CD4-positive, alpha-beta T cell (primary cell): ENCODE results near the gene HPD. TPM values are rescaled to one million over a fixed set of nuclear protein-coding genes. Genes with fewer than 3 reads are reported as not detected.

Experiments used
- ATAC-seq: fragments of 200-7000 bp; cut with Tn5 transposase; one replicate; pipeline ENCODE4 v1.10.0; 2022; ENCODE audit warnings: mild to moderate bottlenecking; ENCODE audit not compliant: poor library complexity
- CTCF ChIA-PET: fragments of 350-600 bp; sonication (Branson Sonifier 250); formaldehyde crosslinking; loops from one replicate; lab custom pipeline; 2021; ENCODE audit warnings: antibody characterized with exemption, inconsistent platforms; lab: Charles Lee
- POLR2A ChIA-PET: fragments of 350-600 bp; sonication (Branson Sonifier 250); formaldehyde crosslinking; loops from one replicate; lab custom pipeline; 2021; ENCODE audit warnings: antibody characterized with exemption, inconsistent platforms; lab: Charles Lee
- DNase-seq, 14 experiments: peaks; one replicate each; pipeline ENCODE4 v3.0.0-alpha.2; 2013 to 2020; ENCODE audit warnings: mixed read lengths in 2 of 14
- H3K27ac ChIP-seq, 2 donors: one replicate each; pipeline versions ENCODE4 v1.5.1 to v1.7.0; 2013; ENCODE audit warnings: low read length in 2 of 2, low read depth in 1 of 2, mild to moderate bottlenecking in 1 of 2
- H3K27me3 ChIP-seq, 2 experiments: 1 replicate in 1 of 2; 2 replicates in 1 of 2; pipeline versions ENCODE4 v1.6.1 to v1.7.0; 2013; ENCODE audit warnings: low read length in 2 of 2, control low read depth in 1 of 2, mild to moderate bottlenecking in 1 of 2, moderate library complexity in 1 of 2; ENCODE audit not compliant: insufficient read depth in 2 of 2, control insufficient read depth in 1 of 2
- H3K36me3 ChIP-seq: one replicate; pipeline ENCODE4 v1.6.1; 2013; ENCODE audit warnings: low read length, control low read depth; ENCODE audit not compliant: insufficient read depth
- H3K4me1 ChIP-seq: one replicate; pipeline ENCODE4 v1.6.1; 2013; ENCODE audit warnings: low read length, control low read depth; ENCODE audit not compliant: insufficient read depth
- H3K4me3 ChIP-seq: one replicate; pipeline ENCODE4 v1.5.1; 2013; ENCODE audit warnings: mild to moderate bottlenecking, low read length, moderate library complexity
- H3K9me3 ChIP-seq, 2 experiments: 1 replicate in 1 of 2; 2 replicates in 1 of 2; pipeline versions ENCODE4 v1.6.1 to v1.7.0; 2013; ENCODE audit warnings: low read length in 2 of 2, mild to moderate bottlenecking in 2 of 2, control low read depth in 1 of 2, moderate library complexity in 1 of 2; ENCODE audit not compliant: control insufficient read depth in 1 of 2, insufficient read depth in 1 of 2
- H3K27ac Mint-ChIP-seq: one replicate; pipeline ENCODE4 v1.8.0; 2020; ENCODE audit warnings: mixed read lengths
- H3K27me3 Mint-ChIP-seq: one replicate; pipeline ENCODE4 v1.8.0; 2021; ENCODE audit warnings: mixed read lengths
- H3K36me3 Mint-ChIP-seq: one replicate; pipeline ENCODE4 v1.8.0; 2021; ENCODE audit warnings: low read depth, mixed read lengths
- H3K4me1 Mint-ChIP-seq: one replicate; pipeline ENCODE4 v1.8.0; 2021; ENCODE audit warnings: low read depth, mixed read lengths
- H3K4me3 Mint-ChIP-seq: one replicate; pipeline ENCODE4 v1.8.0; 2020; ENCODE audit warnings: mild to moderate bottlenecking, mixed read lengths
- H3K9me3 Mint-ChIP-seq: one replicate; pipeline ENCODE4 v1.8.0; 2020; ENCODE audit warnings: mixed read lengths
- CTCF ChIP-seq: fragments of 200-600 bp; IDR thresholded peaks from one replicate; pipeline ENCODE4 v1.8.0; 2022; ENCODE audit warnings: antibody characterized with exemption, mild to moderate bottlenecking
- intact Hi-C, 2 experiments: fragments of 100-400 bp; cut with DNase I in 1 of 2; cut with micrococcal nuclease in 1 of 2; formaldehyde crosslinking; loops; one replicate each; pipeline versions ENCODE4 v1.15.1 to v1.9.0; 2023 to 2025; cut with DNase I, micrococcal nuclease
- total RNA-seq, 174 experiments: library from RNA in 2 of 174; stranded (reverse) in 2 of 174; gene quantifications; one replicate each; pipeline ENCODE4 v1.2.3 and lab custom pipeline; 2021 to 2026

HPD gene
- total RNA-seq, 2 experiments from 2014 or later = not detected

DNA sequence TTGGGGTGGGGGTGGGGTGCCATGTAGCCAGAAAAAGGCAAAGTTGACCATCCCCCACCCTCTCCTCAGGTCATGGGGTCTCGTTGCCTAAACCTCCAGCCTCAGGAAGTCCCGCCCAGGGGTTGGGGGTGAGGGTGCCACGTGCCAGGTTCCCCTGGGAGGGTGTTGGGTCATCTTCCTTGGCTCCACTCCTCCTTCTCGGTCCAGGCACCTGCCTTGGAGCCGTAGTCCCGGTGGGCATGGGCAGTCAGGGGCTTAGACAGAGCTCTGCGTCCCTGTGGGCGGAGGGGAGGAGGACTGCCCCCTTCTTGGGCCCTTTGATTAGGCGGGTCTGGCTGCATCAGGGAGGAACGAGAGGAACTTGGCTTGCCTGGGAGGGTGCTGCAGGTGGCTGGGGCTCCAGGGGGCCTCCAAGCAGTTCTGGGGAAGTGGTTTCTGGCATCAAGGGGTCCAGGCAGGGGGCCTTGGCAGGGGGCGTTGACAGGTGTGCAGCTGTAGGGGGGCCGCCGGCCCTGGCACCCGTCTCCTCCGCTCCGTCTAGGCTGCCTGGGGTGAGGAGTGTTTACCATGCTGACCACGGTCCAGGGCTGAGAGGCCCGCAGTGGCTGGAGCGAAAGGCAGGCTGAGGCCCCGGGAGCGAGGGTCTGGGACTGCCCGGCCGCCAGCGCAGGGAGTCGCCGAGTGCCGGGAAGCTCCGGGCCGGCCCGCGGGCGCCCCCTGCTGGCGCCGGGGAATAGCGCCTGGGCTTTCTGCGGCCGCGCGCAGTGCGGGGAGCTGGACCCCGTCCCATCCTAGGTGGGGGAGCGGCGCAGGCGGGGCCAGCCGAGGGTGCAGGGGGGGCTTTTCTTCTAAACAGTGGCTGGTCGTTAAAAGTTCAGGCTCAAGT, 47.0 kb downstream of the HPD start:
- ChIA-PET POLR2A (interaction anchor here (0.7 to 34.6 kb wide), 6 partner anchors 15 to 140 kb away, joined by 3 to 1869 read pairs (median 6); partner anchors contain the start of genes PSMD9, RHOF, SETD1B and TMEM120B), CTCF (interaction anchor here (0.6 to 16.5 kb wide), 17 partner anchors 13 to 324 kb away, joined by 3 to 746 read pairs (median 6); partner anchors contain the start of genes PSMD9, RHOF and TMEM120B)
- intact Hi-C loops = loop anchor here (1.0 to 2.0 kb wide), 6 partner anchors 12 to 115 kb away; no protein-coding TSS in a partner anchor
- Histone ChIP-seq H3K4me1 (peaks cover 74% of the 10 kb centered on the region), H3K9me3 (no peaks in the 10 kb centered on the region), H3K27ac (peak overlapping the region; percentile 1 to 44), H3K36me3 (peaks cover 83% of the 10 kb centered on the region), H3K27me3 (no peaks in the 10 kb centered on the region), H3K4me3 (peak overlapping the region; percentile 64)
- peak overlapping the region; percentile 79 for H3K4me3 Mint-ChIP-seq
- DNase-seq = peak in 13 of 14 experiments; percentile 33 to 85 (median 66)
- no peaks in the 10 kb centered on the region for H3K27me3 Mint-ChIP-seq
- H3K27ac Mint-ChIP-seq = peak overlapping the region; percentile 75
- H3K36me3 Mint-ChIP-seq = peaks cover 78% of the 10 kb centered on the region
- peak; percentile 69 for ATAC-seq
- peak; percentile 97 for TF ChIP-seq CTCF
- peaks cover 58% of the 10 kb centered on the region for H3K4me1 Mint-ChIP-seq
- H3K9me3 Mint-ChIP-seq = no peaks in the 10 kb centered on the region

DNA sequence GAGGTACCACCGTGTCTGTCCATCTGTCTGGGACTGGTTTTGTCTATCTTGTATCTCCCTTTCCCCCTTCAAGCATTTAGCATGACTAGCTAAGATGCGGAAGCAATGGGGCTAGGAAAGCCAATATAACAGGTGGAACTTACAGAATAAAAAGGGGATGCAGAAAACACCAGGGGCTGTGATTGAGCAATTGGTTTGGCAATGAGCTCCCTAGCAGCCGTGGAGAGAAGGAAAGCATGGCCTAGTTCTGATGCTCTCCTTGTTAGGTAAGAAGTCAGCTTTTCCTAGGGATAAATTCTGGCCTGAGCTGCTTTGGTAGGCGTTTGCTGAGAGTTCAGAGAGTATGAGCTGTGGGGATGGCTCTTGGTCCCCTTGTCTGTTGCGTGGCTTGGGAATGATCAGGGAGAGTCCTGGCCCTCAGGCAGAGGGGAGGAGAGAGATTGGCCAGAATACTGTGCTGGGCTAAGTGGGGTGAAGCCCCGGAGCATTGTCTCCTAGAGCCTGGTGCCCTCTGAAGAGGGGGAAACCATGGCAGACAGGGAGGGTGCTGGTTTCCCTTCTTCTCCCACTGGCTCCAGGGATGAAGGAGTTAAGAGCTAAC, 47.7 kb downstream of the HPD start:
- ChIA-PET CTCF (interaction anchor here (1.3 to 16.5 kb wide), 9 partner anchors 14 to 124 kb away, joined by 3 to 746 read pairs (median 12); partner anchors contain the start of genes PSMD9, RHOF and TMEM120B), POLR2A (interaction anchor here (0.9 to 34.6 kb wide), 5 partner anchors 23 to 414 kb away, joined by 3 to 1869 read pairs (median 7); partner anchors contain the start of genes PSMD9, RHOF, SETD1B and TMEM120B)
- Mint-ChIP-seq H3K4me1 (peaks cover 59% of the 10 kb centered on the region), H3K36me3 (peaks cover 77% of the 10 kb centered on the region), H3K27ac (peak overlapping the region; percentile 75), H3K9me3 (no peaks in the 10 kb centered on the region), H3K4me3 (peak overlapping the region; percentile 90), H3K27me3 (no peaks in the 10 kb centered on the region)
- Histone ChIP-seq H3K4me3 (peak overlapping the region; percentile 64), H3K9me3 (no peaks in the 10 kb centered on the region), H3K4me1 (peaks cover 81% of the 10 kb centered on the region), H3K36me3 (peaks cover 81% of the 10 kb centered on the region), H3K27ac (peak overlapping the region; percentile 1 to 44), H3K27me3 (no peaks in the 10 kb centered on the region)
- DNase-seq (no peak), ATAC-seq (peak; percentile 4)
- no peak for TF ChIP-seq CTCF
- intact Hi-C loops = loop anchor here in 1 of 2 experiments (1.0 kb wide), 3 partner anchors 12 to 76 kb away; no protein-coding TSS in a partner anchor

DNA sequence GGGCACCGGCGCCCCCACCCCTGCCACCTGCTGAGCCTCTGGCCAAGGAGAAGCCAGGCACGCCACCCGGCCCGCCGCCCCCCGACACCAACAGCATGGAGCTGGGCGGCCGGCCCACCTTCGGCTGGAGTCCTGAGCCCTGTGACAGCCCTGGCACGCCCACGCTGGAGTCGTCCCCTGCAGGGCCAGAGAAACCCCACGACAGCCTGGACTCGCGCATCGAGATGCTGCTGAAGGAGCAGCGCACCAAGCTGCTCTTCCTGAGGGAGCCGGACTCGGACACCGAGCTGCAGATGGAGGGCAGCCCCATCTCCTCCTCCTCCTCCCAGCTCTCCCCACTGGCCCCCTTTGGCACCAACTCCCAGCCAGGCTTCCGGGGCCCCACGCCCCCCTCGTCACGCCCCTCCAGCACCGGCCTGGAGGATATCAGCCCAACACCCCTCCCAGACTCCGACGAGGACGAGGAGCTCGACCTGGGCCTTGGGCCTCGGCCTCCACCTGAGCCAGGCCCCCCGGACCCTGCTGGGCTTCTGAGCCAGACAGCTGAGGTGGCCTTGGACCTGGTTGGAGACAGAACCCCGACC, 48.3 kb downstream of the HPD start:
- peak overlapping the region; percentile 90 for H3K4me3 Mint-ChIP-seq
- ATAC-seq (no peak), DNase-seq (peak in 1 of 14 experiments; percentile 29)
- Histone ChIP-seq H3K27me3 (no peaks in the 10 kb centered on the region), H3K4me1 (peaks cover 85% of the 10 kb centered on the region), H3K36me3 (peaks cover 78% of the 10 kb centered on the region), H3K4me3 (no peak overlapping the region), H3K27ac (no peak overlapping the region), H3K9me3 (no peaks in the 10 kb centered on the region)
- H3K4me1 Mint-ChIP-seq = peaks cover 57% of the 10 kb centered on the region
- H3K27me3 Mint-ChIP-seq = no peaks in the 10 kb centered on the region
- H3K9me3 Mint-ChIP-seq = no peaks in the 10 kb centered on the region
- peaks cover 73% of the 10 kb centered on the region for H3K36me3 Mint-ChIP-seq
- ChIA-PET CTCF (interaction anchor here (2.5 to 16.5 kb wide), 3 partner anchors 14 to 78 kb away, joined by 18 to 746 read pairs (median 23); partner anchors contain the start of genes PSMD9 and RHOF), POLR2A (interaction anchor here (0.6 to 34.6 kb wide), 5 partner anchors 22 to 415 kb away, joined by 3 to 1869 read pairs (median 7); partner anchors contain the start of genes PSMD9, RHOF, SETD1B and TMEM120B)
- intact Hi-C loops = no loop called here
- no peak for TF ChIP-seq CTCF
- H3K27ac Mint-ChIP-seq = no peak overlapping the region
